Endodermal cell (in vitro differentiated cells): ENCODE measurements around the gene ARFGAP1. TPM values are rescaled to one million over a fixed set of nuclear protein-coding genes. Genes with fewer than 3 reads are reported as not detected.

ENCODE experiments used
- DNase-seq: peaks from one replicate; pipeline ENCODE4 v3.0.0-alpha.2; 2017
- H3K27ac ChIP-seq: 2 replicates; pipeline ENCODE4 v1.5.1; 2013; ENCODE audit warnings: mild to moderate bottlenecking, low read depth, low read length, moderate library complexity
- H3K27me3 ChIP-seq: 2 replicates; pipeline ENCODE4 v1.6.1; 2013; ENCODE audit warnings: mild to moderate bottlenecking, low read length, moderate library complexity; ENCODE audit not compliant: insufficient read depth, control insufficient read depth, poor library complexity, severe bottlenecking
- H3K36me3 ChIP-seq: 2 replicates; pipeline ENCODE4 v1.7.0; 2013; ENCODE audit warnings: mild to moderate bottlenecking, low read length, moderate library complexity; ENCODE audit not compliant: control insufficient read depth, insufficient read depth
- H3K4me1 ChIP-seq: one replicate; pipeline ENCODE4 v1.7.0; 2013; ENCODE audit warnings: low read length; ENCODE audit not compliant: control insufficient read depth, insufficient read depth
- H3K4me3 ChIP-seq: 2 replicates; pipeline ENCODE4 v1.5.1; 2013; ENCODE audit warnings: mild to moderate bottlenecking, low read length, moderate library complexity
- H3K9ac ChIP-seq: 2 replicates; pipeline ENCODE4 v1.6.1; 2013; ENCODE audit warnings: mild to moderate bottlenecking, low read length, moderate library complexity; ENCODE audit not compliant: poor library complexity, severe bottlenecking; ENCODE audit errors: extremely low read depth
- H3K9me3 ChIP-seq: 2 replicates; pipeline ENCODE4 v1.6.1; 2013; ENCODE audit warnings: mild to moderate bottlenecking, low read length, moderate library complexity; ENCODE audit not compliant: control insufficient read depth
- H3K27ac Mint-ChIP-seq: 2 replicates; pipeline ENCODE4 v1.8.0; 2020; ENCODE audit warnings: mixed read lengths
- H3K27me3 Mint-ChIP-seq: 2 replicates; pipeline ENCODE4 v1.8.0; 2021; ENCODE audit warnings: mild to moderate bottlenecking, mixed read lengths; ENCODE audit not compliant: insufficient read depth
- H3K36me3 Mint-ChIP-seq: 2 replicates; pipeline ENCODE4 v1.8.0; 2020; ENCODE audit warnings: low read depth, mixed read lengths
- H3K4me1 Mint-ChIP-seq: 2 replicates; pipeline ENCODE4 v1.8.0; 2020; ENCODE audit warnings: mixed read lengths
- H3K4me3 Mint-ChIP-seq: 2 replicates; pipeline ENCODE4 v1.8.0; 2020; ENCODE audit warnings: mild to moderate bottlenecking, moderate library complexity, mixed read lengths
- H3K9me3 Mint-ChIP-seq: 2 replicates; pipeline ENCODE4 v1.8.0; 2020; ENCODE audit warnings: mild to moderate bottlenecking, mixed read lengths
- CTCF ChIP-seq: fragments of 200-600 bp; sonication (generic); conservative IDR thresholded peaks from 2 replicates; pipeline ENCODE4 v1.5.0; 2021; ENCODE audit warnings: antibody characterized with exemption, mild to moderate bottlenecking
- WGBS, 2 experiments: methylation state at CpG; one replicate each; pipeline versions ENCODE4 v1.1.5 to v1.1.7; 2013; ENCODE audit warnings: missing lambda C conversion rate in 2 of 2, mixed read lengths in 1 of 2; ENCODE audit not compliant: insufficient coverage in 1 of 2, insufficient read length in 1 of 2; 5-methylcytosine and 5-hydroxymethylcytosine counted together
- total RNA-seq, 2 donors: library from RNA; stranded (reverse); fragmentation: NEBNext Ultra II Directional in 1 of 2; extraction: Animal tissue kit (Norgen Biotek cat#: 25700) in 1 of 2; gene quantifications; 2 replicates in 1 of 2; 3 replicates in 1 of 2; pipeline ENCODE4 v1.2.1, GENCODE V29; 2021

Gene ARFGAP1
- total RNA-seq, 2 donors from 2014 or later, result 159 to 208 TPM

GRCh38 chr20:63306673-63307537 is 34.3 kb downstream of the ARFGAP1 start:
- 88 to 92% methylated on average over 25 to 35 of the region's 35 CpGs for WGBS, 2 experiments
- Histone ChIP-seq H3K4me1 (no peaks in the 10 kb centered on the region), H3K9ac (no peak overlapping the region), H3K4me3 (no peak overlapping the region), H3K27ac (no peak overlapping the region), H3K36me3 (no peaks in the 10 kb centered on the region), H3K9me3 (no peaks in the 10 kb centered on the region), H3K27me3 (no peaks in the 10 kb centered on the region)
- TF ChIP-seq CTCF, result no peak
- H3K4me3 Mint-ChIP-seq, result no peak overlapping the region
- no peaks in the 10 kb centered on the region for H3K9me3 Mint-ChIP-seq
- peaks cover 3% of the 10 kb centered on the region for H3K27me3 Mint-ChIP-seq
- no peaks in the 10 kb centered on the region for H3K36me3 Mint-ChIP-seq
- no peaks in the 10 kb centered on the region for H3K4me1 Mint-ChIP-seq
- no peak for DNase-seq
- H3K27ac Mint-ChIP-seq, result no peak overlapping the region

- Mint-ChIP-seq H3K4me1 (no peaks in the 10 kb centered on the region), H3K27me3 (peaks cover 3% of the 10 kb centered on the region), H3K9me3 (no peaks in the 10 kb centered on the region), H3K4me3 (no peak overlapping the region), H3K36me3 (no peaks in the 10 kb centered on the region), H3K27ac (no peak overlapping the region)
- H3K9ac ChIP-seq, result no peak overlapping the region
- H3K9me3 ChIP-seq, result no peaks in the 10 kb centered on the region
- no peak for DNase-seq
- no peak overlapping the region for H3K4me3 ChIP-seq
- 90% methylated on average over 20 to 23 of the region's 23 CpGs for WGBS, 2 experiments
- no peak for TF ChIP-seq CTCF
- H3K27me3 ChIP-seq, result no peaks in the 10 kb centered on the region
- no peaks in the 10 kb centered on the region for H3K36me3 ChIP-seq
- no peaks in the 10 kb centered on the region for H3K4me1 ChIP-seq
- no peak overlapping the region for H3K27ac ChIP-seq
Measured at GRCh38 chr20:63307538-63308217, 35.1 kb downstream of the ARFGAP1 start.

- H3K36me3 ChIP-seq, result no peaks in the 10 kb centered on the region
- no peak overlapping the region for H3K4me3 ChIP-seq
- no peaks in the 10 kb centered on the region for H3K4me1 ChIP-seq
- no peak for DNase-seq
- Mint-ChIP-seq H3K36me3 (no peaks in the 10 kb centered on the region), H3K27me3 (peaks cover 3% of the 10 kb centered on the region), H3K4me1 (no peaks in the 10 kb centered on the region), H3K27ac (no peak overlapping the region), H3K4me3 (no peak overlapping the region), H3K9me3 (no peaks in the 10 kb centered on the region)
- no peak overlapping the region for H3K9ac ChIP-seq
- TF ChIP-seq CTCF, result no peak
- H3K9me3 ChIP-seq, result no peaks in the 10 kb centered on the region
- WGBS, 2 experiments, result 91 to 94% methylated on average over 22 to 30 of the region's 30 CpGs
- no peaks in the 10 kb centered on the region for H3K27me3 ChIP-seq
- no peak overlapping the region for H3K27ac ChIP-seq
Measured at GRCh38 chr20:63308218-63308911, 35.8 kb downstream of the ARFGAP1 start.
